Fibroblast of the aortic adventitia (primary cell): ENCODE data around the gene C19orf12. TPM values are rescaled to one million over a fixed set of nuclear protein-coding genes. Genes with fewer than 3 reads are reported as not detected.

ENCODE experiments used
- DNase-seq: peaks from one replicate; pipeline ENCODE4 v3.0.0-alpha.2; 2010; ENCODE audit warnings: low read depth
- H3K4me3 ChIP-seq: 2 replicates; pipeline ENCODE4 v1.5.1; 2011; ENCODE audit warnings: low read depth, mild to moderate bottlenecking, control low read depth, low read length, moderate library complexity
- total RNA-seq: library from RNA; depleted of rRNA; stranded (reverse); fragments of >200 nt; gene quantifications from 2 replicates; pipeline ENCODE4 v1.2.3, GENCODE V29; 2012; ENCODE audit warnings: low replicate concordance
- TF ChIP-seq, protein P1 (sequence below): IDR thresholded peaks from 2 replicates; pipeline ENCODE4 v1.5.1; 2011; ENCODE audit warnings: mild to moderate bottlenecking, low read length, control low read depth, inconsistent platforms; ENCODE audit not compliant: insufficient read depth

Gene C19orf12
- total RNA-seq, 1 donor, result 24.0 TPM

DNA sequence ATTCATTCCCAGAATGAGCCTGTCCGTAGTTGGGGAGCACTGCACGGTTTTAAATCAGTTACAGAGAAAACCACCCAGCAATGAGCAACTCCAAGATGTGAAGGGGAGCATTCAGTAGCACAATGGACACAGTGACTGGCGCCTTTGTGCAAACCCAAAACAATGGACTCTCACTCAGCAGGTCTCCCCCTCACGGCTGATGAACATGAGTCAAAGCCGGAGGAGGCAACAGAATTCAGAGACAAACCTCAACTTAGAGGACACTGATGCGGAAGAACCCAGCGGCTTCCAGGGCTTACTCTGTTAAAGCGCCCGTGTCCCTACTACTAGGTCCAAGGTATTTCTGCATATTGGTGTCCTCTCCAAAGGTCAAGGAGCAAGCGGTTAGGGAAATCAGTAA, 32.1 kb downstream of the C19orf12 start:
- no peak overlapping the region for H3K4me3 ChIP-seq
- DNase-seq, result no peak
- TF ChIP-seq, protein P1, sequence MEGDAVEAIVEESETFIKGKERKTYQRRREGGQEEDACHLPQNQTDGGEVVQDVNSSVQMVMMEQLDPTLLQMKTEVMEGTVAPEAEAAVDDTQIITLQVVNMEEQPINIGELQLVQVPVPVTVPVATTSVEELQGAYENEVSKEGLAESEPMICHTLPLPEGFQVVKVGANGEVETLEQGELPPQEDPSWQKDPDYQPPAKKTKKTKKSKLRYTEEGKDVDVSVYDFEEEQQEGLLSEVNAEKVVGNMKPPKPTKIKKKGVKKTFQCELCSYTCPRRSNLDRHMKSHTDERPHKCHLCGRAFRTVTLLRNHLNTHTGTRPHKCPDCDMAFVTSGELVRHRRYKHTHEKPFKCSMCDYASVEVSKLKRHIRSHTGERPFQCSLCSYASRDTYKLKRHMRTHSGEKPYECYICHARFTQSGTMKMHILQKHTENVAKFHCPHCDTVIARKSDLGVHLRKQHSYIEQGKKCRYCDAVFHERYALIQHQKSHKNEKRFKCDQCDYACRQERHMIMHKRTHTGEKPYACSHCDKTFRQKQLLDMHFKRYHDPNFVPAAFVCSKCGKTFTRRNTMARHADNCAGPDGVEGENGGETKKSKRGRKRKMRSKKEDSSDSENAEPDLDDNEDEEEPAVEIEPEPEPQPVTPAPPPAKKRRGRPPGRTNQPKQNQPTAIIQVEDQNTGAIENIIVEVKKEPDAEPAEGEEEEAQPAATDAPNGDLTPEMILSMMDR, result no peak

DNA sequence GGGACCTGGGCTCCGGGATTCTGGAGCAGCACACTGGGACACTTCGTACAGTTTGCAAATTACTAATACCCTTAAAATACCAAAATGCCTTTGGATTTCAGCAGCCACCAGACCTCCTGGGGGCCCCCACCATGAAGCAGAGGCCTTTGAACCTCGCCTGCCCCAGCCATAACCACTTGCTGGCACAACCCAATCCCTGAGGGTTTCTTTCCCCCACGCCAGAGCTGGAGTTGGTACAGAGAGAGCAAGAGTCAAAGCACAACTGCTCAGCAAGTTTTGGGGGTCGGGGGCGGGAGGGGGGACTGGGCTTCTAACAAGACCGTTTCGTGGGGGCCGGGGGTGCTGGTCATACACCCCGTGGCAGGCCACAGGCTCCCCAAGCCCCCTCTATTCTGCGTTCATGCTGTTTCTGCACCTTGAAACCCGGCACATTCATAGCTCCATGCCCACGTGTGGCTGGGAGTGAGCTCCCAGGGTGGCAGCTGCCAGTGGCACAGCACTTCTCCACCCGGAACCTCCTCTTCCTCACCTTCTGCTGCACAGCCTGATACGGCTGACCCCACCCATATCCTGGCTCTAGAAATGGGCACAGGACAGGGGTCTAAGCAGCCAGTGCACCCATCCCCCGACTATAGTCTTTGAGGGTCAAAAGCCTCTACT, 32.7 kb downstream of the C19orf12 start:
- TF ChIP-seq, protein P1, result no peak
- DNase-seq, result no peak
- no peak overlapping the region for H3K4me3 ChIP-seq

DNA sequence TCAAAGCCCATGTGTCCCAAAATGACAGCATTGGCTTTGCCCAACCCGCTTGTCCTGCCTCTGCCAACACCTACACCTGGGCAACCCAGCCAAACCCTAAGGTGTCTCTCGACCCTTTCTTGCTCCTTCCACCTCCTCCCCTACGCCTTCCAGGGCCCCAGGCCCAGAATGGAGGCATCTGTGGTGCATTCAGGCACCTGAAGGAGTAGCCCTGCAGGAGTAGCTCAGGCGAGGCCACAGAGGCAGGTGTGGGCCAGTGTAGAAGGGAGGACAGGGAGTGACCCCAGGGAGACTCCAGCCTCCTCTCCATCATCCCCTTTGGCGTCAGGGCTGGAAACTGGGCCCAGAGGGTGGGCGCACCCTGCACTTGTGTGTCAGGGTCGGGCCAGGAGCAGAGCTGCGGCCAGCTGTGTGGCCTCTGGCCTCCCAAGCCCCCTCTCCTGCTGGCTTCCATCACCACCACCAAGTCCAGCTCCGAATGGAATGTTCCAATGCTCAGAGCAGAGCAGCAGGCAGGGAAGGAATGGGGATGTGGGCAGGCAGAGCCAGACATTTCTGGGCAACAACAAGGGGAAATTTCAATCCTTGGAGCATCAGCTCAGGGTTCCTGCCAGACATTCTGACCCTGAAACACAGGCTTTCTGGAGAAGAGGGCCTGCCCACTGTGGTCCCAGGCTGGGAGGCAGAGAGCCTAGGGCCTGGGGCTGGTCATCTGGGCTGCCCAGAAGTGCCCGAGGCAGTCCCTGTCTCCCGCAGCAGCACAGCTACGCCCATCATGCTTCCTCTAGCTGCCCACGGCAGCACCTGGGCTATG, 33.4 kb downstream of the C19orf12 start:
- TF ChIP-seq, protein P1, result no peak
- no peak overlapping the region for H3K4me3 ChIP-seq
- DNase-seq, result peak; percentile 83

DNA sequence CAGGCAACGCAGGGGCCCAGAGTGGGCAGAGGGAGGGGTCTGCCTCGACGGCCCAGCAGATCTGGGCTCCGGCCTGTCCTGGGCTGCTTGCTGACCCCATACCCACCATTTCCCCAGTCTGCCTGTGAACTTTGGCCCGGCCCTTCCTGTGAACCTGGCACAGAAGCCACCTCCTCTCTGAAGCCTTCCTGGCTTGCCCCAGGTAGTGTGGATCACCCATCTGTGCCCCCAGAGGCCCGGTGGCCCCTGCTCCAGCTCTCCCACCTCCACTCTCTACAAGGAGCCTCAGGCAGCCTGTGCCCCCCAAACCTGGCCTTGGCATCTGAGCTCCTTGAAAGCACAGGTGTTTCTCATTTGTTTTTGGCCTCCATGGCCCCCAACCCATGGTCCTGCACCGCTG, 34.1 kb downstream of the C19orf12 start:
- TF ChIP-seq, protein P1, result no peak
- no peak overlapping the region for H3K4me3 ChIP-seq
- DNase-seq, result no peak

DNA sequence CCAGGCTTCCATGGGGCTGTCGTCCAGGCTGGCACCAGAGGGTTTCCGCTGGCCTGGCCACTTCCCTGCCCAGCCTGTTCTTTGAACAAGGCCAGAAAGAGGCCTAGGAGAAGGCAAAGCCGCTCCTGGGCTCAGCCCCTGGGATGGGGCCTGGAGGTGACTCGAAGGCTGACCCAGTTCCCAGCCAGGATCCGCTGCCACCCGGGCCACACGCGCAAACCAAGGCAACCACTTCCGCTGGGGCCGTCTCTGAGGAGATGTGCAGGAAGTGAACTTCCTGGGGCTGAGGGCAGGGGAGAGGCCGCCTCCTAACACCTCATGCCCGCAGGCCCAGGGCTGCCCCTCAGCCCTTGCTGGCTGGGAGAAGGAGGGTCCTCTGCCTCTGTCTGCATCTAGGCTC, 34.6 kb downstream of the C19orf12 start:
- TF ChIP-seq, protein P1, result no peak
- DNase-seq, result no peak
- H3K4me3 ChIP-seq, result no peak overlapping the region

DNA sequence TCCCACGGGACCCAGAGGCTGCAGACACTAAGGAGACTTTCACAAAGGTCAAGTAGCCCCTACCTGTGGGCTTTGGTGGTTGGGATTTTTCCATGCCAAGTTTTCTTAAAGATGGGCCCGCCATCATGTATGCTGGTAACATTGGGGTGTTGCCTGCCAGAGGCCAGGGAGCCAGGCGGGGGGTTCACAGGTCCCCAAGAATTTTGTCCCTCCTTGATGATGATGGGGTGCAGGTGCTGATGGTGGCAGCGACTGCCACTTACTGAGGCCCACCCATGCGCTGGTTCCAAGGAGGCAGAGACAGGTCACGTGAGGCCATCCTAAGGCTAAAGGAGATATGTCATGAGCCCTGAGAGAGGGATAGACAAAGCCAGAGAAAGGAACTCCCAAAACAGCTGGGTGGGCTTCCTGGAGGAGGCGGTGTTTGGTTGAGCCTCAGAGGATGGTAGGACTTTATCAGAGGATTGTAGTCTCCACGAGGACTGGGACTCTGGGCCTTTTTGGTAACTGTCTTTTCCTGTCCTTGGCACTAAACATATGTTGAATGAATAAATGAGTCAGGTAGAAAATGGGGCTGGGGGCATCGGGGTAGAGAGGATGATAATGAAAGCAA, 35.4 kb downstream of the C19orf12 start:
- TF ChIP-seq, protein P1, result no peak
- H3K4me3 ChIP-seq, result no peak overlapping the region
- DNase-seq, result no peak
